GM12801 (cell line): ENCODE data around the gene KLHL29.

Experiments used
- TF ChIP-seq, protein P1 (sequence below): IDR thresholded peaks from one replicate; pipeline ENCODE4 v1.5.1; 2011; ENCODE audit warnings: control low read depth; ENCODE audit not compliant: insufficient read length; ENCODE audit errors: extremely low read depth

Gene KLHL29

DNA sequence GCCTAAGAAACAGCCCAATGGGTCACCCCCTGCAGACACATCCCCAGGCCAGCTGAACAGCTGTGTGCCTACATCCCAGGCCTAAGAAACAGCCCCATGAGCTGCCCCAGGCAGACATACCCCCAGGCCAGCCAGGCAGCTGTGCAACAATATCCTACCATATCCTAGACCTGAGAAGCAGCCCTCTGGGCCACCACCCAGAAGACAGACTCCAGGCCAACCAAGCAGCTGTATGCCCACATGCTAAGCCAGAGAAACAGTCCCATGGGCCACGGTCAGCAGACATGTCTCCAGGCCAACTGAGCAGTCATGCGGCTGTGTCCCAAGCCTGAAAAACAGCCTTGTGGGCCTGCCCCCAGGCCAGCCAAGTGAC, 336.5 kb downstream of the KLHL29 start:
- TF ChIP-seq, protein P1, sequence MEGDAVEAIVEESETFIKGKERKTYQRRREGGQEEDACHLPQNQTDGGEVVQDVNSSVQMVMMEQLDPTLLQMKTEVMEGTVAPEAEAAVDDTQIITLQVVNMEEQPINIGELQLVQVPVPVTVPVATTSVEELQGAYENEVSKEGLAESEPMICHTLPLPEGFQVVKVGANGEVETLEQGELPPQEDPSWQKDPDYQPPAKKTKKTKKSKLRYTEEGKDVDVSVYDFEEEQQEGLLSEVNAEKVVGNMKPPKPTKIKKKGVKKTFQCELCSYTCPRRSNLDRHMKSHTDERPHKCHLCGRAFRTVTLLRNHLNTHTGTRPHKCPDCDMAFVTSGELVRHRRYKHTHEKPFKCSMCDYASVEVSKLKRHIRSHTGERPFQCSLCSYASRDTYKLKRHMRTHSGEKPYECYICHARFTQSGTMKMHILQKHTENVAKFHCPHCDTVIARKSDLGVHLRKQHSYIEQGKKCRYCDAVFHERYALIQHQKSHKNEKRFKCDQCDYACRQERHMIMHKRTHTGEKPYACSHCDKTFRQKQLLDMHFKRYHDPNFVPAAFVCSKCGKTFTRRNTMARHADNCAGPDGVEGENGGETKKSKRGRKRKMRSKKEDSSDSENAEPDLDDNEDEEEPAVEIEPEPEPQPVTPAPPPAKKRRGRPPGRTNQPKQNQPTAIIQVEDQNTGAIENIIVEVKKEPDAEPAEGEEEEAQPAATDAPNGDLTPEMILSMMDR = no peak

DNA sequence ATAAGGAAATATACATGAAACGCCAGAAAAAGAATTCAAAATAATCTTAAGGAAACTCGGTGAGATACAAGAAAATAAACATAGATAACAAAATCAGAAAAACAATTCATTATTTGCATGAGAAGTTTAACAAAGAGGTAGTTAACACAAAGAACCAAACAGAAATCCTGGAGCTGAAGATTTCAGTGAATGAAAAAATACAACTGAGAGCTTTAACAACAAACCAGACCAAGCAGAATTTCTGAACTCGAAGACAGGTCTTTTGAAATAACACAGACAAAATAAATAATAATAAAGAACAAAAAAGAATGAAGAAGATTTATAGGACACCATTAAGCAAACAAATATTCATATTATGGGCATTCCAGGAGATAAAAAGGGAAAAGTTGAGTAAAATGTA, 337.3 kb downstream of the KLHL29 start:
- TF ChIP-seq, protein P1 = no peak

DNA sequence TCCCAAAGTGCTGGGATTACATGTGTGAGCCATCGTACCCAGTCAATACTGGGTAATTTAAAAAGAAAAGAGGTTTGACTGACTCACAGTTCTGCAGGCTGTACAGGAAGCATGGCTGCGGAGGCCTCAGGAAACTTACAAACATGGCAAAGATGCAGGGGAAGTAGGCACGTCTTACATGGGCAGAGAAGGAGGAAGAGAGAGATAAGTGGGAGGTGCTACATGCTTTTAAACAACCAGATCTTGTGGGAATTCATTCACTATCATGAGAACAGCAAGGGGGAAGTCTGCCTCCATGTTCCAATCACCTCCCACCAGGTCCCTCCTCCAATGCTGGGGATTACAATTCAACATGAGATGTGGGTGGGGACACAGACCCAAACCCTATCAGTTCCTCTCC, 349.4 kb downstream of the KLHL29 start:
- TF ChIP-seq, protein P1 = no peak

DNA sequence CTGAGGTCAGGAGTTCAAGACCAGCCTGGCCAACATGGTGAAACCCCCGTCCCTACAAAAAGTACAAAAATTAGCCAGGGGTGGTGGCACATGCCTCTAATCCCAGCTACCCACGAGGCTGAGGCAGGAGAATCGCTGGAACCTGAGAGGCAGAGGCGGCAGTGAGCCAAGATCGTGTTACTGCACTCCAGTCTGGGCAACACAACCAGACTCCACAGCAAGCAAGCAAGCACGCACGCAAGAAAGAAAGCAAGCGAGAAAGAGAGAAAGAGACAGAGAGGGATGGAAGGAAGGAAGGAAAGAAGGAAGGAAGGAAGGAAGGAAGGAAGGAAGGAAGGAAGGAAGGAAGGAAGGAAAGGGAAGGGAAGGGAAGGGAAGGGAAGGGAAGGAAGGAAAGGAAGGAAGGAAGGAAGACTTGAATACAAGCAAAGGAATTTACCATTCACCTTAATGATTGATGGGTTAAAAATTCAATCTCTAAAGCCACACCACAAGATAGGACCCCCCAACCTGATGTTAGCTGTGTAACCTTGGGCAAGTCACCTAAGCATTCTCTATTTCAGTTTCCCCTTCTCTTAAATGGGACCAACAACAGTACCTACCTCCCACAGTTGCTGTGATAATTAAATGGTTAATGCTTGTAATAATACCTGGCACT, 360.2 kb downstream of the KLHL29 start:
- TF ChIP-seq, protein P1 = no peak

DNA sequence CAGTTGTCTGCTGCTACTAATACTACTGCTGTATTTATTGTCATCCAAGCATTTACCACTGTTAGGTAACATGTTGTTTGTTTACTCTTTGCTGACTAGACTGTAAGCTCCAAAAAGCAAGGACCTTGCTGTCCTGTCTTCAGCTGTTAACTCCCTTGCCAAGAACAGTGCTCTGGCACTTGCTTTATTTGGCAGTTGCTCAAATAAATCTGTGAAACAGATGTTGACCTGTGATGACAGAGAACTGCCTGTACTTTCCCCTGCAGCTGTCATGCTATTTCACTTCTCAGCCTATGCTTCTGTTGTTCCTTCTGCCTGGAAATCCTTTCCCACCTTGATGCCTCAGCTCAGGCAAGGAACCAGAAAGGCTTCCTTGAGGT, 360.7 kb downstream of the KLHL29 start:
- TF ChIP-seq, protein P1 = no peak

DNA sequence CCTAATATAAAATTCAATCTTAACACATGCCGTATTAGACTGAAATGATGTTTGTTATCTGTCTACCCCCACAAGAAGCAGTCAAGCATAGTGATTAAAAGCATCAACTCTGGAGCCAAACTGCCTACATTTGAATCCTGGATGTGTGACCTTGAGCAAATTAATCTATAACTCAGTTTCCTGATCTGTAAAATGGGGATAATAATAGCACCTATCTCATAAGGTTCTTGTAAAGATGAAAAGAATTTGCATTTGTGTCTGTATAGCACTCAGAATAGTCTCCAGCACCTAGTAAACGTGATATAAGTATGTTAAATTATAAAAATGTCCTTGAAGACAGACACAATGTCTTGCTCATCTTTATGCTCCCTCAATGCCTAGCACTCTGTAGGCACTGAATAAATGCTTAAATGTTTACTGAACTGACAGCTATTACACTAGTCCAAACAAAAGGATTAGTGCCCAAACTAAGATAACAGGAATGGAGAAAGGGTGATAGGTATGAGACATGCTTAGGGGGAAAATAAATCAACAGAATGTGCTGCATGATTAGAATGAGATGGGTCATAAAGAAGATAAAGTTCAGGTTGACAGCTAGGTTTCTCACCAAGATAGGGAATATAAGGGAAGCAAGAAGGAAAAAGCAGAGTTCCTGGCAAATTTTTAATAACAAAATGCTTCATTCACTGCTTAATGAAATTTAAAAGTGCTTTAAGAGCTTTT, 361.3 kb downstream of the KLHL29 start:
- TF ChIP-seq, protein P1 = no peak

DNA sequence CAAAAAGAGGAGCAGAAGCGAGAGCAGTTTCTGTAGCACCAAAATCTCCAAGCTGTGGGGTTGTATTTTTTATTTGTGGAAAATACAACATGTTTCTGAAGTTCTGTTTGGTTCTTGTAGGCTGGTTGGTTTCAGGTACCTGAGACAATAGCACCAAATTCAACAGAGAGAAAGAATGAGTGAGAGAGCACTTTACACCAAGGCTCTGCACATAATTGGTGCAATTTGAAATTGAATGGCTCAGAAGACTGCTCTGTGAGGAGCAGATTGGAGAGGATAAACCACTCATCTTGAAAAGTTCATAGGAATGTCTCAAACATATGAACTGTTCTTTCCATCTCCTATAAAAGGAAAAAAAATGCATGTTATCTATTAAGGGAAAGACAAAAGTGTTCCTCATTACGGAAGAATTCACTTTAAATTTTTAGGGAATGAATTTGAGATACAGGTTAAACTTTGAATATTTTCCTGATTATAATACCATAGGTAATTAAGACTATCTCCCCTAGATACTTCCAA, 366.8 kb downstream of the KLHL29 start:
- TF ChIP-seq, protein P1 = no peak
